Measurements from ENCODE around the gene ARID3A. TPM values are rescaled to one million over a fixed set of nuclear protein-coding genes. Genes with fewer than 3 reads are reported as not detected.

Gene ARID3A
- total and polyA plus RNA-seq, 7 donors = 2.3 to 6.7 (median 4.2) TPM

- no peak for ATAC-seq
- Histone ChIP-seq H3K9me3 (no peaks in the 10 kb centered on the region), H3K36me3 (ENCODE audit: insufficient read depth in 1 of 2, low read depth in 1 of 2) (peaks cover 0 to 52% of the 10 kb centered on the region in 2 donors)
These were observed 62.2 kb downstream of the ARID3A start for GRCh38 chr19:988081-988480.

GRCh38 chr19:988510-988909 lies 62.7 kb downstream of the ARID3A start:
- no peak overlapping the region for H3K27ac ChIP-seq
- WGBS, 3 donors = 84 to 86% (median 85%) methylated on average over 15 of the region's 15 CpGs
- no peaks in the 10 kb centered on the region for H3K27me3 ChIP-seq (ENCODE audit: insufficient read depth in 3 of 3, low read length in 2 of 3)
- TF ChIP-seq, protein P1, sequence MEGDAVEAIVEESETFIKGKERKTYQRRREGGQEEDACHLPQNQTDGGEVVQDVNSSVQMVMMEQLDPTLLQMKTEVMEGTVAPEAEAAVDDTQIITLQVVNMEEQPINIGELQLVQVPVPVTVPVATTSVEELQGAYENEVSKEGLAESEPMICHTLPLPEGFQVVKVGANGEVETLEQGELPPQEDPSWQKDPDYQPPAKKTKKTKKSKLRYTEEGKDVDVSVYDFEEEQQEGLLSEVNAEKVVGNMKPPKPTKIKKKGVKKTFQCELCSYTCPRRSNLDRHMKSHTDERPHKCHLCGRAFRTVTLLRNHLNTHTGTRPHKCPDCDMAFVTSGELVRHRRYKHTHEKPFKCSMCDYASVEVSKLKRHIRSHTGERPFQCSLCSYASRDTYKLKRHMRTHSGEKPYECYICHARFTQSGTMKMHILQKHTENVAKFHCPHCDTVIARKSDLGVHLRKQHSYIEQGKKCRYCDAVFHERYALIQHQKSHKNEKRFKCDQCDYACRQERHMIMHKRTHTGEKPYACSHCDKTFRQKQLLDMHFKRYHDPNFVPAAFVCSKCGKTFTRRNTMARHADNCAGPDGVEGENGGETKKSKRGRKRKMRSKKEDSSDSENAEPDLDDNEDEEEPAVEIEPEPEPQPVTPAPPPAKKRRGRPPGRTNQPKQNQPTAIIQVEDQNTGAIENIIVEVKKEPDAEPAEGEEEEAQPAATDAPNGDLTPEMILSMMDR (IDR thresholded peaks at IDR 0.05) = no peak
- ATAC-seq (no peak), DNase-seq (no peak)
- H3K4me1 ChIP-seq = peaks cover 10% of the 10 kb centered on the region
- H3K36me3 ChIP-seq (ENCODE audit: insufficient read depth in 1 of 2, low read depth in 1 of 2) = peaks cover 0 to 52% of the 10 kb centered on the region in 2 donors
- H3K4me3 ChIP-seq = no peak overlapping the region
- intact Hi-C loops (cut with DNase I) = loop anchor here in 1 of 2 donors (10.0 kb wide), 1 partner anchor 134 kb away; the partner anchor contains the start of genes CFD and ELANE
- H3K9me3 ChIP-seq = no peaks in the 10 kb centered on the region

More at GRCh38 chr19:988081-988480, 62.2 kb downstream of the ARID3A start:
- 73 to 84% (median 80%) methylated on average over 9 to 14 of the region's 14 CpGs for WGBS, 3 donors
- H3K4me3 ChIP-seq = no peak overlapping the region
- peaks cover 10% of the 10 kb centered on the region for H3K4me1 ChIP-seq
- DNase-seq = no peak
- TF ChIP-seq, protein P1 (IDR thresholded peaks at IDR 0.05) = no peak
- H3K27ac ChIP-seq = no peak overlapping the region
- no peaks in the 10 kb centered on the region for H3K27me3 ChIP-seq (ENCODE audit: insufficient read depth in 3 of 3, low read length in 2 of 3)
- intact Hi-C loops (cut with DNase I) = loop anchor here in 1 of 2 donors (10.0 kb wide), 1 partner anchor 133 kb away; the partner anchor contains the start of genes CFD and ELANE

- DNase-seq (no peak), ATAC-seq (no peak)
- peaks cover 2 to 58% of the 10 kb centered on the region in 2 donors for H3K36me3 ChIP-seq (ENCODE audit: insufficient read depth in 1 of 2, low read depth in 1 of 2)
- 90 to 91% (median 90%) methylated on average over 20 to 25 of the region's 25 CpGs for WGBS, 3 donors
- H3K4me1 ChIP-seq = peaks cover 5% of the 10 kb centered on the region
- H3K4me3 ChIP-seq = no peak overlapping the region
- no peak overlapping the region for H3K27ac ChIP-seq
- H3K27me3 ChIP-seq (ENCODE audit: insufficient read depth in 3 of 3, low read length in 2 of 3) = no peaks in the 10 kb centered on the region
- intact Hi-C loops (cut with DNase I) = loop anchor here in 1 of 2 donors (10.0 kb wide), 1 partner anchor 135 kb away; the partner anchor contains the start of genes CFD and ELANE
- H3K9me3 ChIP-seq = no peaks in the 10 kb centered on the region
- TF ChIP-seq, protein P1 (IDR thresholded peaks at IDR 0.05) = no peak
These were observed 63.7 kb downstream of the ARID3A start for GRCh38 chr19:989381-990081.

- peaks cover 3 to 61% of the 10 kb centered on the region in 2 donors for H3K36me3 ChIP-seq (ENCODE audit: insufficient read depth in 1 of 2, low read depth in 1 of 2)
- H3K4me3 ChIP-seq = no peak overlapping the region
- intact Hi-C loops (cut with DNase I) = no loop called here
- no peaks in the 10 kb centered on the region for H3K4me1 ChIP-seq
- no peak overlapping the region for H3K27ac ChIP-seq
- 69 to 78% (median 74%) methylated on average over 26 to 27 of the region's 27 CpGs for WGBS, 3 donors
- TF ChIP-seq, protein P1 (IDR thresholded peaks at IDR 0.05) = no peak
- ATAC-seq (no peak), DNase-seq (no peak)
- no peaks in the 10 kb centered on the region for H3K27me3 ChIP-seq (ENCODE audit: insufficient read depth in 3 of 3, low read length in 2 of 3)
- no peaks in the 10 kb centered on the region for H3K9me3 ChIP-seq
These were observed 64.3 kb downstream of the ARID3A start for GRCh38 chr19:990119-990571.
